ENCODE results near the gene PAX7.
"Not testable (repeated sequence)": the region's sequence is repeated elsewhere in the genome, so short reads cannot be mapped to it uniquely, and the experiment has no call there.

PAX7 gene

GRCh38 chr1:18630511-18631495 lies at the start of gene PAX7:
PAX7 (plus strand) TSS chr1:18630846; CDS start chr1:18631604, 758 bp downstream.
- DNase-seq (ENCODE audit: low read depth, low spot score), result no peak

- no peak for DNase-seq (ENCODE audit: low read depth, low spot score)
Observed at GRCh38 chr1:18581420-18581880, 49.2 kb upstream of the PAX7 start.

GRCh38 chr1:18582890-18583289 lies 47.8 kb upstream of the PAX7 start:
- no peak for DNase-seq (ENCODE audit: low read depth, low spot score)

GRCh38 chr1:18583326-18583941 lies 47.2 kb upstream of the PAX7 start:
- no peak for DNase-seq (ENCODE audit: low read depth, low spot score)

- not testable (repeated sequence) for DNase-seq (ENCODE audit: low read depth, low spot score)
Observed at GRCh38 chr1:18586016-18586415, 44.6 kb upstream of the PAX7 start.

GRCh38 chr1:18588093-18588492 lies 42.6 kb upstream of the PAX7 start:
- DNase-seq (ENCODE audit: low read depth, low spot score), result no peak

- DNase-seq (ENCODE audit: low read depth, low spot score), result no peak
Observed at GRCh38 chr1:18592368-18592767, 38.3 kb upstream of the PAX7 start.

- no peak for DNase-seq (ENCODE audit: low read depth, low spot score)
Observed at GRCh38 chr1:18597160-18598042, 33.2 kb upstream of the PAX7 start.

GRCh38 chr1:18599086-18599485 lies 31.6 kb upstream of the PAX7 start:
- DNase-seq (ENCODE audit: low read depth, low spot score), result no peak

GRCh38 chr1:18599704-18600103 lies 30.9 kb upstream of the PAX7 start:
- DNase-seq (ENCODE audit: low read depth, low spot score), result no peak

- DNase-seq (ENCODE audit: low read depth, low spot score), result no peak
Observed at GRCh38 chr1:18602533-18603211, 28.0 kb upstream of the PAX7 start.

- DNase-seq (ENCODE audit: low read depth, low spot score), result no peak
Observed at GRCh38 chr1:18603212-18603852, 27.3 kb upstream of the PAX7 start.

- DNase-seq (ENCODE audit: low read depth, low spot score), result no peak
Observed at GRCh38 chr1:18606443-18607288, 24.0 kb upstream of the PAX7 start.

- no peak for DNase-seq (ENCODE audit: low read depth, low spot score)
Observed at GRCh38 chr1:18607289-18607760, 23.3 kb upstream of the PAX7 start.

- DNase-seq (ENCODE audit: low read depth, low spot score), result no peak
Observed at GRCh38 chr1:18608534-18608933, 22.1 kb upstream of the PAX7 start.

GRCh38 chr1:18611311-18611710 lies 19.3 kb upstream of the PAX7 start:
- no peak for DNase-seq (ENCODE audit: low read depth, low spot score)

- no peak for DNase-seq (ENCODE audit: low read depth, low spot score)
Observed at GRCh38 chr1:18612073-18612472, 18.6 kb upstream of the PAX7 start.

GRCh38 chr1:18614069-18614735 lies 16.4 kb upstream of the PAX7 start:
- DNase-seq (ENCODE audit: low read depth, low spot score), result no peak
